ENCODE results near the gene ST8SIA6.
"Not testable (repeated sequence)": the region's sequence is repeated elsewhere in the genome, so short reads cannot be mapped to it uniquely, and the experiment has no call there.

The ST8SIA6 gene

DNA sequence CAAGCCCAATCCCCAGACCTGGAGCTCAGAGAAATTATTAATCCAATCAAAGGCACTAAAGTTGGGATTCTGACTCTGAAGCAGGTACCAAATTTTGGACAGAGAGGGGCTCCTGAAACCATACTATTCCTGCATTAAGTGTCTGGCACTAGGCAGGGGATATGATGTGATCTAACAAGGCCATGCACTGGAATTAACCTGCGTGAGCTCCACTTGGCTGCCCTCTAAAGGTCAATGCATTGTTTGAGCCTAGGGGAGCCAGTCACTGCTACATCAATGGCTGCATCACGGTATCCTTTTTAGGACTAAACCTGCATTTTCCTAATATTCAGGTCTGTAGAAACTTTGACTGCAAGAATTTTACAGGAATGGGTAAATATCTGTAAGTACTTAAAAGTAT, 42.1 kb downstream of the ST8SIA6 start:
- Histone ChIP-seq H3K27me3 (ENCODE audit: insufficient read depth, low read length) (no peaks in the 10 kb centered on the region), H3K36me3 (ENCODE audit: insufficient read depth, low read length) (no peaks in the 10 kb centered on the region), H2AFZ (ENCODE audit: low read depth, low read length) (no peak overlapping the region), H3K4me1 (ENCODE audit: insufficient read depth, low read length) (no peaks in the 10 kb centered on the region), H3K9me3 (ENCODE audit: low read length) (no peaks in the 10 kb centered on the region), H3K4me3 (ENCODE audit: low read length) (no peak overlapping the region)

DNA sequence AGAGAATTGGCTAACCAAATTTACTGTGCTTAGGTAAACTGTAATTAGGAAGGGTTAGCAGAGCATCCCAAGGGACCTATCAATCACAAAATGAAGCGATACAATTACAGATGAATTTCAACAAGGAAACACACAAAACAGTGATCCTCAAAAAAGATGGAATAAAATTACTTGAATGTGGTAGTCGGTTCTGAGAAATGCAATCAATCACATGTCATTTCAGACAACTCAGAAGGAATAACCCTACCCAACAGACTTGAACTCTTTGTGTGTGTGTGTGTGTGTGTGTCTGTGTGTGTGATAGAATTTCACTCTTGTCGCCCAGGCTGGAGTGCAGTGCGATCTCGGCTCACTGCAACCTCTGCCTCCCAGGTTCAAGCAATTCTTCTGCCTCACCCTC, 43.5 kb downstream of the ST8SIA6 start:
- H3K4me1 ChIP-seq (ENCODE audit: insufficient read depth, low read length) = no peaks in the 10 kb centered on the region
- H3K36me3 ChIP-seq (ENCODE audit: insufficient read depth, low read length) = no peaks in the 10 kb centered on the region
- H3K27me3 ChIP-seq (ENCODE audit: insufficient read depth, low read length) = no peaks in the 10 kb centered on the region
- no peaks in the 10 kb centered on the region for H3K9me3 ChIP-seq (ENCODE audit: low read length)
- no peak overlapping the region for H2AFZ ChIP-seq (ENCODE audit: low read depth, low read length)
- no peak overlapping the region for H3K4me3 ChIP-seq (ENCODE audit: low read length)

DNA sequence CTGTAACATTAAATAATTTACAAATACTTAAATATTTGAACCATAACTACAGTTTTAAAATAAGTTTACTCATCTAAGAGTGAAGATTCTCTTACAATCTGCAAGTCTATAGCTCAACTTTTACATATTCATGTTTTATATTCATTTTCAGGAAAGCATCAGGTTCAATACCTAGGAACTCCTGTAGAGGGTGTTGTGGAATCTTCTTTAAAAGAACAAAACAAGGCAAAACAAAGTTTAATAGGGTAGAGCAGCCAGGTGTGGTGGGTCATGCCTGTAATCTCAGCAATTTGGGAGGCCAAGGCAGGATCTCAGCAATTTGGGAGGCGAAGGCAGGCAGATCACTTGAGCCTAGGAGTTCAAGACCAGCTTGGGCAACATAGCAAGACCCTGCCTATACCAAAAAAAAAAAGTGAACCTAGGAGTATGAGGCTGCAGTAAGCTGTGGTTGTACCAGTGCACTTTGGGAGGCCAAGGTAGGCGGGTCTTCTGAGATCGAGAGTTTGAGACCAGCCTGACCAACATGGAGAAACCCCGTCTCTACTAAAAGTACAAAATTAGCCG, 45.1 kb downstream of the ST8SIA6 start:
- H3K9me3 ChIP-seq (ENCODE audit: low read length) = no peaks in the 10 kb centered on the region
- no peaks in the 10 kb centered on the region for H3K27me3 ChIP-seq (ENCODE audit: insufficient read depth, low read length)
- H3K4me3 ChIP-seq (ENCODE audit: low read length) = no peak overlapping the region
- no peak overlapping the region for H2AFZ ChIP-seq (ENCODE audit: low read depth, low read length)
- no peaks in the 10 kb centered on the region for H3K36me3 ChIP-seq (ENCODE audit: insufficient read depth, low read length)
- H3K4me1 ChIP-seq (ENCODE audit: insufficient read depth, low read length) = no peaks in the 10 kb centered on the region

DNA sequence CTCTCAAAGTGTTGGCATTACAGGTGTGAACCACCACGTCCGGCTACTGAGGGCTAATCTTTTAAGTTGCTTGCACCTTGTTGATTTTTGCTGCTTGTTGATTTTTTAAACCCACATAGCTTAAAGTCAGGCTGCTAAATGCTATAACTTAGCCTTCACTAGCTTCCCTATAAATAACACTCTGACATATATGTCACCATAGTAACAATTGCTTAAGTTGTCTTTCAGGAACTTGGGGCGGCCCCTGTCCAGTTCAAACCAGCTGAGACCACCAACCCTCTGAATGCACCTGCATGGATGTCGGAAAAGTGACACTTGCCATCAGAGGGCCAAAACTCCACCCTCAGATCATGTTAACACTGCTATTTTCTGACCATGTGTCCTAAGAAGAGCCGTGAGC, 47.3 kb downstream of the ST8SIA6 start:
- no peak overlapping the region for H3K4me3 ChIP-seq (ENCODE audit: low read length)
- H3K4me1 ChIP-seq (ENCODE audit: insufficient read depth, low read length) = no peaks in the 10 kb centered on the region
- H3K27me3 ChIP-seq (ENCODE audit: insufficient read depth, low read length) = no peaks in the 10 kb centered on the region
- H3K36me3 ChIP-seq (ENCODE audit: insufficient read depth, low read length) = no peaks in the 10 kb centered on the region
- H3K9me3 ChIP-seq (ENCODE audit: low read length) = no peaks in the 10 kb centered on the region
- no peak overlapping the region for H2AFZ ChIP-seq (ENCODE audit: low read depth, low read length)

DNA sequence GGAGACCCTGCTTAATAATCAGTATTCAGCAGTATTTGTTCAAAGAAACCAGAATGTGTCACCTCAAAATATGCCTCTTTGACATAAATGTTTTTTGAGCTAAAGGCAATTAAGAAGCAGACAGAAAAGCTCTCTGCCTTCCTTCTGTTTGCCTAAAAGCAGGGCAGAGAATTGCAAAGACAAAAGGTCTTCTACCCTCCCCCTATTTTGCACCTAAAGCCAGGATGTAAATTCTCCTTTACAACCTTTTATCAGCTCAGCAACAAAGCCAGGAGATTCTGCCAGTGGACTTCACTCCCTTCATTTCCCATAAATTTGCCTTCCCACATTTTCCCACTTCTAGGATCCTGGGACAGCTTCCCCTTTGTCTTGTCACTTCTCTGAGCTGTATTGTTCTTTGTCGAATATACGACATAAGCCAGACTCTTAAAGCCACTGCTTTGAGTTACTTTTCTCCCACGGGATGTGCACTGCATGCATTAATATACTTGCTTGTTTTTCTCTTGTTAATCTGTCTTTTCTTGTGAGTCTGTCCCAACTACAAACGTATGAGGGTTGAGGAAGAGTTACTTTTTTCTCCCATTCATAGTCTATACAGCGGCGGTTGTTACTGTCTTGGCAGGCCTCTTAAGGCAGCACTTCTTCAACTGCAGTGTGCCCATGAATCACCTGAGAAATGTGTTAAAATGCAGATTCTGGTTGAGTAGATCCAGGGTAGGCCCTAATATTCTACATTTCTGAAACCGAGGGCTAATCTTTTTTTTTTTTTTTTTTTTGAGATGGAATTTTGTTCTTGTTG, 48.2 kb downstream of the ST8SIA6 start:
- no peaks in the 10 kb centered on the region for H3K27me3 ChIP-seq (ENCODE audit: insufficient read depth, low read length)
- no peak overlapping the region for H3K4me3 ChIP-seq (ENCODE audit: low read length)
- no peaks in the 10 kb centered on the region for H3K36me3 ChIP-seq (ENCODE audit: insufficient read depth, low read length)
- H3K9me3 ChIP-seq (ENCODE audit: low read length) = no peaks in the 10 kb centered on the region
- H3K4me1 ChIP-seq (ENCODE audit: insufficient read depth, low read length) = no peaks in the 10 kb centered on the region
- no peak overlapping the region for H2AFZ ChIP-seq (ENCODE audit: low read depth, low read length)

DNA sequence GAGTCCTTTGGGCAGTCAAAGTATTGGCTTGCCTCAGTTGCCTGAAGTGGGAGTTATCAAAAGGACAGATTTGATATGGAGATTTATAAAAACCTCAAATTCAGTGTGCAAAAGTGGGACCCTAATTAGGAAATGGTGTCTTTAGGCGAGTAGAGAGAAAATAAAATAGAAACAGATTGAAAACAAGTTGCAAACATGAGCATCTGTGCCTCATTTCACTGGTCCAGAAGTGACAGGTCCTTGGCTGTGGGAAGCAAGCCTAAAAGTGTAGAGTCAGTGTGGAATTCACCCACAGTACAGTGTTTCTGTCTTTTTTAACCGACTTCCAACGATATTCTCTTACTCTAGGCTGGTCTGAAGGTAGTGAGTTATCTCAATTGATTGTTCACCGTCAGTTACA, 51.2 kb downstream of the ST8SIA6 start:
- Histone ChIP-seq H2AFZ (ENCODE audit: low read depth, low read length) (no peak overlapping the region), H3K4me3 (ENCODE audit: low read length) (no peak overlapping the region), H3K36me3 (ENCODE audit: insufficient read depth, low read length) (no peaks in the 10 kb centered on the region), H3K9me3 (ENCODE audit: low read length) (no peaks in the 10 kb centered on the region), H3K4me1 (ENCODE audit: insufficient read depth, low read length) (no peaks in the 10 kb centered on the region), H3K27me3 (ENCODE audit: insufficient read depth, low read length) (no peaks in the 10 kb centered on the region)

DNA sequence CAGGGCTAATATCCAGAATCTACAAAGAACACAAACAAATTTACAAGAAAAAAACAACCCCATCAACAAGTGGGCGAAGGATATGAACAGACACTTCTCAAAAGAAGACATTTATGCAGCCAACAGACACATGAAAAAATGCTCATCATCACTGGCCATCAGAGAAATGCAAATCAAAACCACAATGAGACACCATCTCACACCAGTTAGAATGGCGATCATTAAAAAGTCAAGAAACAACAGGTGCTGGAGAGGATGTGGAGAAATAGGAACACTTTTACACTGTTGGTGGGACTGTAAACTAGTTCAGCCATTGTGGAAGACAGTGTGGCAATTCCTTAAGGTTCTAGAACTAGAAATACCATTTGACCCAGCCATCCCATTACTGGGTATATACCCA, 52.4 kb downstream of the ST8SIA6 start:
- not testable (repeated sequence) for H3K36me3 ChIP-seq (ENCODE audit: insufficient read depth, low read length); H3K27me3 ChIP-seq (ENCODE audit: insufficient read depth, low read length); H3K9me3 ChIP-seq (ENCODE audit: low read length); H3K4me1 ChIP-seq (ENCODE audit: insufficient read depth, low read length); H2AFZ ChIP-seq (ENCODE audit: low read depth, low read length); H3K4me3 ChIP-seq (ENCODE audit: low read length)

DNA sequence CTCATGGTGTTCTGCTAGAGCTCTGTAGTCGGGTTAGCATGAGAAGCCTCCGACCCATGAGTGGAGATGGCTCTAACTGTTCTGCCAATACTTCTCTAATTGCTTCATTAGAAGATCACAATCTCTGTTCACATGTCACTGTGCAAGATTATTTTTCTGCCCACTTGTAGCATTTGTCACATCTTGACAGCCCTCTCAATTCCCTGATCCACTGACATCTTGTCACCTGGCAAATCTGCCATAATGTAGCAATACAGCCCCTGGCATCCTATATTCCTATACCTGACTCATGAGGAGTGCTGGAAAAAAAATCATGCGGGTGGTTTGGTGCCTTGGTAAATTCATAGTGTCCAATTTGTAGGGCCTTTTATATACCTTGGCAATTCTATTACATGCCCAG, 58.4 kb downstream of the ST8SIA6 start:
- H3K27me3 ChIP-seq (ENCODE audit: insufficient read depth, low read length) = no peaks in the 10 kb centered on the region
- H3K9me3 ChIP-seq (ENCODE audit: low read length) = no peaks in the 10 kb centered on the region
- H3K4me1 ChIP-seq (ENCODE audit: insufficient read depth, low read length) = no peaks in the 10 kb centered on the region
- H3K36me3 ChIP-seq (ENCODE audit: insufficient read depth, low read length) = no peaks in the 10 kb centered on the region
- H3K4me3 ChIP-seq (ENCODE audit: low read length) = no peak overlapping the region
- H2AFZ ChIP-seq (ENCODE audit: low read depth, low read length) = no peak overlapping the region

DNA sequence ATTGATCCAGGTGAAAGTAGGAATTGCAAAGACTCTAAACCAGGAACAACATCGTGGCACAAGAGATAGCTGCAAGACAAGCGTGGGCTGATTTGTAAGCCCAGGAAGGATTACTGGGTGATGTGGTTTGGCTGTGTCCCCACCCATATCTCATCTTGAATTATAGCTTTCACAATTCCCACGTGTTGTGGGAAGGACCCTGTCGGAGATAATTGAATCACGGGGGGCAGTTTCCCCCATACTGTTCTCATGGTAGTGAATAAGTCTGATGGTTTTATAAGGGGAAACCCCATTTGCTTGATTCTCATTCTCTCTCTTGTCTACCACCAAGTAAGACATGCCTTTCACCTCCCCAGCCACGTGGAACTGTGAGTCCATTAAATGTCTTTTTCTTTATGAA, 59.5 kb downstream of the ST8SIA6 start:
- H3K27me3 ChIP-seq (ENCODE audit: insufficient read depth, low read length) = no peaks in the 10 kb centered on the region

DNA sequence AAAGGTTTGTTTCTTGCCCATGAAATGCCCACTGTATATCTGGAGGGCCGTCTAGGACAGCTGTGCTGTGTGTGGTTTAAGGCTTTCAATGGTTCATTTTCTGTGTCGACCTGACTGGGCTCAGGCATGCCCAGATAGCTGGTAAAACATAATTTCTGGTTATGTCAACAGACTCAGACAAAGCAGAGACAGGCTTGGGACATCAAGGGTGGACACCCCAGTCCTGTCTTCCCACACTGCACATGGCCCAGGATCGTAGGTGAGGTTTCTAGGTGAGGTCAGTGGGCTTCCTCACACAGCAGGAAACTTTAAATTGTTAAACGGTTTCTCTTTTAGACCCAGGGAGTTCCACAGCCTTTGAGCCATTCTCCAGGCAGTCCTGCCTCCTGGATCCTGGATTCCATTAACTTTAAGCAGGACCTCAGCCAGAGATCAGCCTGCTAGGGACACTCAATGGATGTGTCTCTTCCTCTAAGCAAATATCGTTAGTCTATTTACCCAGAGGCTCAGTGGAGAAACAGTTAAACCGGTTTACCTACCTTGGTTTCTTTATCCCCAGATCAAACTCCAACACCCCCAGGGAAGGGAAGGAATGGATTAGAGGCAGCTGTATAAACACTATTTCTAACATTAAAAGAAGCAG, 66.4 kb downstream of the ST8SIA6 start:
- no peaks in the 10 kb centered on the region for H3K36me3 ChIP-seq (ENCODE audit: insufficient read depth, low read length)
- H3K4me3 ChIP-seq (ENCODE audit: low read length) = no peak overlapping the region
- no peaks in the 10 kb centered on the region for H3K9me3 ChIP-seq (ENCODE audit: low read length)
- no peaks in the 10 kb centered on the region for H3K4me1 ChIP-seq (ENCODE audit: insufficient read depth, low read length)
- peaks cover 4% of the 10 kb centered on the region for H3K27me3 ChIP-seq (ENCODE audit: insufficient read depth, low read length)
- no peak overlapping the region for H2AFZ ChIP-seq (ENCODE audit: low read depth, low read length)

More for the DNA sequence above, 59.5 kb downstream of the ST8SIA6 start:
- Histone ChIP-seq H3K9me3 (ENCODE audit: low read length) (no peaks in the 10 kb centered on the region), H3K4me3 (ENCODE audit: low read length) (no peak overlapping the region), H2AFZ (ENCODE audit: low read depth, low read length) (no peak overlapping the region), H3K36me3 (ENCODE audit: insufficient read depth, low read length) (no peaks in the 10 kb centered on the region), H3K4me1 (ENCODE audit: insufficient read depth, low read length) (no peaks in the 10 kb centered on the region)

DNA sequence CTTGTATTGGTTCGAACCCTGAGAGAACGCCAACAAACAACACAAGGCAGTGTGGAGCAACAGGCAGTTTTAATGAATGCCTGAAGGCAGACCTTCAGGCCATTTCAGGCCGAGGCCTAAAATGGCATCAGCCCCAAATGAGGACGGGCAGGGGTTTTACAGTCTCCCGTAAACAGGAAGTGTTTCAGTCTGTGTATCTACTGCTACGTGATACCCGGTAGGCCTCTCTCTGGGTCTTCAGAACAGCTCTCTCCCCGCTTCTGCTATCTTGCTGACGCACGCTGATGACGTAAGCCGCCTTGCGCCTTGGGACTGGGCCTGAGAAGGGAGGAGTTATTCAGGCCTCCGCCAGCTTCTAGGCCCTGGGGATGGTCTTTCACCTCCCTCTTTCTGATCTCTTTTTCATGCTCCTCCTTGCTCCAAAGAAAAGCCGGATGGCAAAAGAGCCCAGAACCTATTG, 67.7 kb downstream of the ST8SIA6 start:
- Histone ChIP-seq H3K27me3 (ENCODE audit: insufficient read depth, low read length) (peaks cover 4% of the 10 kb centered on the region), H3K4me3 (ENCODE audit: low read length) (no peak overlapping the region), H3K4me1 (ENCODE audit: insufficient read depth, low read length) (no peaks in the 10 kb centered on the region), H3K36me3 (ENCODE audit: insufficient read depth, low read length) (no peaks in the 10 kb centered on the region), H3K9me3 (ENCODE audit: low read length) (no peaks in the 10 kb centered on the region), H2AFZ (ENCODE audit: low read depth, low read length) (no peak overlapping the region)

DNA sequence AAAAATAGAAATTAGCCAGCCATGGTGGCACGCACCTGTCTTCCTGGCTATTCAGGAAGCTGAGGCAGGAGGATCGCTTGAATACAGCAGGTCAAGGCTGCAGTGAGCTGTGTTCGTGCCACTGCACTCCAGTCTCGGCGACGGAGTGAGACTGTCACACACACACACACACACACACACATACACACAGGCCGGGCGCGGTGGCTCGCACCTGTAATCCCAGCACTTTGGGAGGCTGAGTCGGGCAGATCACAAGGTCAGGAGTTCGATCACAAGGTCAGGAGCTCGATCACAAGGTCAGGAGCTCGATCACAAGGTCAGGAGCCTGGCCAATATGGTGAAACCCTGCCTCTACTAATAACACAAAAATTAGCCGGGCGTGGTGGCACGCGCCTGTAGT, 68.4 kb downstream of the ST8SIA6 start:
- no peak overlapping the region for H3K4me3 ChIP-seq (ENCODE audit: low read length)
- no peaks in the 10 kb centered on the region for H3K4me1 ChIP-seq (ENCODE audit: insufficient read depth, low read length)
- no peaks in the 10 kb centered on the region for H3K9me3 ChIP-seq (ENCODE audit: low read length)
- peaks cover 4% of the 10 kb centered on the region for H3K27me3 ChIP-seq (ENCODE audit: insufficient read depth, low read length)
- H3K36me3 ChIP-seq (ENCODE audit: insufficient read depth, low read length) = no peaks in the 10 kb centered on the region
- no peak overlapping the region for H2AFZ ChIP-seq (ENCODE audit: low read depth, low read length)

DNA sequence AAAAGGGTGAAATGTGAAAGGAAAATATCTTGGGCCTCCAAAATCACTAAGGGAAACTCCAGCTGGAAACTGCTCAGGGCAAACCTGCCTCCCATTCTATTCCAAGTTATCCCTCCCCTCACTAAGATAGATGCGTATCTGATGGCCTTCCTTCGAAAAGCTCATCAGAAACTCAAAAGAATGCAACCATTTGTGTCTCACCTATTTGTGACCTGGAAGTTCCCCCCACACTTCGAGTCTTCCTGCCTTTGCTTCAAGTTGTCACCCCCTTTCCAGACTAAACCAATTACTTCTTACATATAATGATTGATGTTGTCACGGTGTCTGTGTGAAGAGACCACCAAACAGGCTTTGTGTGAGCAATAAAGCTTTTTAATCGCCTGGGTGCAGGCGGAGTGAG, 69.3 kb downstream of the ST8SIA6 start:
- Histone ChIP-seq H3K4me1 (ENCODE audit: insufficient read depth, low read length) (no peaks in the 10 kb centered on the region), H3K9me3 (ENCODE audit: low read length) (no peaks in the 10 kb centered on the region), H3K4me3 (ENCODE audit: low read length) (no peak overlapping the region), H3K27me3 (ENCODE audit: insufficient read depth, low read length) (peaks cover 4% of the 10 kb centered on the region), H2AFZ (ENCODE audit: low read depth, low read length) (no peak overlapping the region), H3K36me3 (ENCODE audit: insufficient read depth, low read length) (no peaks in the 10 kb centered on the region)

Data from neuron (in vitro differentiated cells).